Activated CD4-positive, CD25-positive, alpha-beta regulatory T cell treated with anti-CD3 and anti-CD28 coated beads, Interleukin-2, amount 50 U/mL, for 72 hours (primary cell): Measurements from ENCODE around the gene H2AZ1.

Experiments
- DNase-seq: peaks from one replicate; pipeline ENCODE4 v3.0.0; 2021

H2AZ1 gene

DNA sequence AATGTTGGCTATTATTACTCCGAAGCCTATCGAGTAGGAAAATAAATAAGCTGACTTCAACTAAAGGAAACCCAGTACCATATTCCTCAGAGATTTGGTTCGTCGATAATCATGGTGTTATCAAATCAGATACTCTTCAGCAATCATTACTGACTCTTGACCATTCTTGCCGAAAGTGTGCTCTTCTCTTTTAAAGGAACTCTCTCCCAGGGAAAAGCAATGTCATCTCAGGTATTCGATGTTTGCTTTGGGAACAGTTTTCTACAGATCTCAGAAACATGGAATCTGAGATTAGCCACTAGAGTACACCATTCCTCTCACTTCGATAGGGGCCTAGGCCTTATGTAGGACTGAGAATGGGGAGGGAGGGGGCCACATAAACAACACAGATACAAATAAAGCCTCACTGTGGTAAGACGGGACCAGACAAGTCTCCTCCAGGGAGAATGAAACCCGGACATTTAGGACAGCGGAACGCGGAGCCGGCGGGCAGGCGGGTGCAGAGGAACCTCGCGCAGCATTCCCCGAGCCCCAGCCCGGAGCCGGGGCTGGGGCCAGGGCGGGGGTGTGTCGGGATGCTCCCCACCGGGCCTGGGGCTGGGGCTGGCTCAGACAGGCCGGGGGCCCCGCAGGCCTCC, 4.2 kb downstream of the H2AZ1 start:
- no peak for DNase-seq

DNA sequence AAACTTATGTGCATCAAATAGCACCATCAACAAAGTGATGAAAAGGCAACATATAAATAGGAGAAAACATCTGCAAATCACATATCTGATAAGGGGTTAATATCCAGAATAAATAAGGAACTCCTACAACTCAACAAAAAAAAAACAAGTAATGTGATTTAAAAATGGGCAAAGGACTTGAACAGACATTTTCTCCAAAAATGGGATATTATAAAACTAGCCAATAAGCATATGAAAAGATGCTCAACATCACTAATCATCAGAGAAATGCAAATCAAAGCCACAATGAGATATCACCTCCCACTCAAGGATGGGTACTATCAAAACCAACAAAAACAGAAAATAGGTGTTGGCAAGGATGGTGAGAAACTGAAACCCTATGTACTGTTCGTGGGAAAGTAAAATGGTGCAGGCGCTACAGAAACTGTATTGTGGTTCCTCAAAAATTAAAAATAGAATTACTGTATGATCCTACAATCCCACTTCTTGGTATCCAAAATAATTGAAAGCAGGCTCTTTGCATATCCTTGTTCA, 6.1 kb downstream of the H2AZ1 start:
- DNase-seq = no peak

DNA sequence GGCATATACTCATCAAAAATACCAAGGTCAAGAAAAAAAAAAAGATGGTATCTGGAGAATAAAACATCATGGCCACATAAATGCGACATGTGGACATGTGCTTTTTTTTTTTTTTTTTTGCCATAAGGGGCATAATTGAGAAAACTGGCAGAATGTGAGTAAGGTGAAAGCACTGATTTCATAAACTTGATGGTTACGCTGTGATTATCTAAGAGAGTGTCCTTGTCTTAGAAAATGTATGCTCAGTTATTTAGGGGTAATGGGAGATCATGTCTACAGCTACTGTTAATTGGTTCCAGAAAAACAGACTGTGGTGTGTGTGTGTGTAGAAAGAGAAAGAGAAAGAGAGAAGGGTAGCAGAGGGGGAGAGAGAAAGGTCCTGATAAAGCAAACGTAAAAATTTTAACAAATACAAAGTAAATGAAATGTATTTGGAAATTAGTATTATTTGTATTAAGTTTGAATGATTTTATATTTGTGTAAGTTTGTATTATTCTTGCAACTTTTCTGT, 11.8 kb downstream of the H2AZ1 start:
- DNase-seq = no peak

DNA sequence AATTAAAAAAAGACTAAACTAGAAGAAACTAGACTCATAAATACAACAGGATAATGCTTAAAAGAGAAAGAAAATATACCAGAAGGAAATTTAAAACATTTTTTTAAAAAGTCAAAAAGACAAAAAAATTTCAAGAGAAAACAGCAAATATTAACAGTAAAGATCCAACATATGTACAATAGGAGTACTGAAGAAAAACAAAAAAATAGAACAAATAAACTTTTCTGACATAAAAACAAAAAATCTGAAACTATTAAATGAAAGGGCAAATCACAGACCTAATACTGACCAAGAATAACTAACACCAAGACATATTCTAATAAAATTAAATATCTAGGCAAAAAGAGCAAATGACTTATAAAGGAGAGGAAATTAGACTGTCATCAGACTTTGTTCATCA, 15.2 kb downstream of the H2AZ1 start:
- DNase-seq = no peak

DNA sequence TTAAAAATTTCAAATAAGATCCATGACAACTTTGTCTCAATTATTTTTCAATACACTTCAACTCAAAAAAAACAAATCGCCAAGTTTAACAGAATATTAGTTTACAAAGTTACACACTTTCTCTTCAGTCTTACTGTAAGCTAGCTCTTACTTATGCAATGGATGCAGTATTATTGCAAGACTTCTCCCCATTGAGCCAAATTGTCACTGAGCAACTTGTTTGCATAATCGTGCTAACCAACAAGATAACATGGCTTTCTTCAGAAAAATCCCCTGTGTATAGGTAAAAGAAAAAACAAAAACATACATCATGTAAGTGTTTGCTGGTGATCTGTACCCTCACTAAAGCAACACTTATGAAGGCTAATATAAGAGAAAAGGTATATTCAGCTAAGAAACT, 22.5 kb downstream of the H2AZ1 start:
- DNase-seq = no peak

DNA sequence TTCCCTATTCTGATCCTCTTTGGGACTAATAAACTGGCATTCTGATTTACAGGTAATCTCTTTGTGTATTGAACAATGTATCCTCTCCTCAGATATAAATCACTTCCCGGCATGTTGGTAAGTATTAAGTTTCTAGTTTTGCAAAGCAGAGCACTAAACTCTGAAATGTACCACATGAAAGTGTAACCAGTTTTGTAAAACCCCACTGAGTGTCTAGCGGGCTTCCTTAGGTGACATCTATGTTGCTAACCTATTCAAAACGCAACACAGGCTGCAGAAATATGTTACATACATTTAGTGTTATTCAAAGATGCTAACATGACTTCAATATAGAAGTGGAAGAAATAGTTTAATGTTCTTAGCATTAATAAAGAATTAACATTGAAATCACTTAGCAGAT, 28.9 kb downstream of the H2AZ1 start:
- no peak for DNase-seq

DNA sequence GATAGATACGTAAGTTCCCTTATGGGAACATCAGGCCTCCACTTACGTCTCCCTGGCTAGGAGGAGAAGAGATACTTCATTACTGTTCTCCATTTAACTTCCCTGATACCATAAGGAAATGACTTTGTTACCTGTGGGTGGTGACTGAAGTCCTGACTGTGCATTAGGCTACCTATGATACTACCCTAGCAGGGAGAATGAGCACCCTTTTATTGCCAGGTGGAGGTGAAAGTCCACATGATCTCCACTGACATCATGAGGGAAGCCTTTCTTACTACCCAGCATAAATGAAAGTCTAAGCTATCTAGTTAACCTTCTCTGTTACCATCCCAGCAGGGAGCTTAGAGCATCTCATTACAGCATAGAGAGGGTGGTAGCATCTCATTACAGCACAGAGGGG, 31.4 kb downstream of the H2AZ1 start:
- no peak for DNase-seq

DNA sequence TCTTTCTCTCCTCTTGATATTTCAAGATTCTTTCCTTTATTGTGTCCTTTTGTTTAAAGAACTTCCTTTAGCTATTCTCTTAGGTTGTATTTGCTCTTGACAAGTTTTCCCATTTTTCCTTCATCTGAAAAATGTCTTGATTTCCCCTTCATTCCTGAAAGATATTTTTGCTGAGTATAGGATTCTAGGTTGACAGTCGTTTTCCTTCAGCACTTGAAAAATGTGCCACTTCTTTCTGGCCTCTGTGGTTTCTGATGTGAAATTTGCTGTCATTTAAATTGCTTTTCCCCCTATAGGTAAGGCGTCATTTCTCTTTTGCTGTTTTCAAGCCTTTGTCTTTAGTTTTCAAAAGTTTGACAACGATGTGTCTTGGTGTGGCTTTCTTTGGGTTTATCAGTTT, 32.5 kb downstream of the H2AZ1 start:
- DNase-seq = no peak

DNA sequence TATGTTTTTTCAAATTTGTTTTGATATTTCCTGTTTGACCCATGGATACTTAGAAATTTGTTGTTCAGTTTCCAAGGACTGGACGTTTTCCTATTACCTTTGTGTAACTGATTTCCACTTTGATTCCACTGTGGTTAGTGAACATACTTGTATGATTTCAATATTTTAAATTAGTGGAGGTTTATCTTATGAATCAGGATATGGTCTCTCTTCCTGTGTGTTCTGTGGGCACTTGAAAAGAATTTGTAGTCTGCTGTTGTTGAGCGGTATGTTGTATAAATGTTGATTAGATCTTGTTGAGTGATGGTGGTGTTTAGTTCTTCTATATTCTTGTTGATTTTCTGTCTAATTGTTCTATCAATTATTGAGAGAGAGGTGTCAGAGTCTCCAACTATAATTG, 34.6 kb downstream of the H2AZ1 start:
- DNase-seq = no peak
